A549 (cell line): ENCODE results near the gene ZNF445. TPM values are rescaled to one million over a fixed set of nuclear protein-coding genes. Genes with fewer than 3 reads are reported as not detected.

Source experiments
- ATAC-seq, 2 experiments: fragments of 200-7000 bp in 1 of 2; fragments of >200 bp in 1 of 2; cut with Nextera tagmentation in 1 of 2; cut with Tn5 transposase in 1 of 2; 3 replicates each; pipeline versions ENCODE4 v1.8.0 to v1.9.1; 2018 to 2020; ENCODE audit warnings: mild to moderate bottlenecking in 1 of 2, moderate library complexity in 1 of 2
- CTCF ChIA-PET: fragments of 300-600 bp; sonication (Branson Sonifier 250); formaldehyde crosslinking; extraction: SDS; loops from one replicate; lab custom pipeline; 2021; ENCODE audit warnings: antibody characterized with exemption, inconsistent platforms; lab: Yijun Ruan, JAX
- POLR2A ChIA-PET: fragments of 350-600 bp; formaldehyde crosslinking; extraction: SDS; loops from one replicate; lab custom pipeline; 2021; ENCODE audit warnings: antibody characterized with exemption, inconsistent platforms; lab: Yijun Ruan, JAX
- DNase-seq, 2 experiments: peaks; one replicate each; pipeline versions ENCODE4 v3.0.0 to v3.0.0-alpha.2; 2011 to 2016; ENCODE audit warnings: low read depth in 1 of 2, low spot score in 1 of 2
- FAIRE-seq: peaks from 2 replicates; lab custom pipeline; 2011; peaks lifted over from hg19 to GRCh38; lab: Jason Lieb, UNC
- H3K27ac ChIP-seq, 2 experiments: fragments of >200 bp; sonication (Bioruptor Twin); formaldehyde crosslinking; 3 replicates each; pipeline ENCODE4 v1.5.1; 2016 to 2017
- H3K4me1 ChIP-seq: fragments of >200 bp; sonication (Bioruptor Twin); formaldehyde crosslinking; 3 replicates; pipeline ENCODE4 v1.6.1; 2016
- H3K4me2 ChIP-seq: fragments of >200 bp; sonication (Bioruptor Twin); formaldehyde crosslinking; 3 replicates; pipeline ENCODE4 v1.6.1; 2016
- H3K4me3 ChIP-seq: fragments of >200 bp; sonication (Bioruptor Twin); formaldehyde crosslinking; 3 replicates; pipeline ENCODE4 v1.5.1; 2016
- H3K9me3 ChIP-seq: fragments of >200 bp; sonication (Bioruptor Twin); formaldehyde crosslinking; 3 replicates; pipeline ENCODE4 v1.6.1; 2016
- ATOH8 ChIP-seq: fragments of 250-450 bp; sonication (Bioruptor Pico); IDR thresholded peaks from 2 replicates; pipeline ENCODE4 v1.5.0; 2020; ENCODE audit warnings: low read depth, mild to moderate bottlenecking, moderate library complexity
- BCL3 ChIP-seq: fragments of >200 bp; sonication (Bioruptor Twin); formaldehyde crosslinking; IDR thresholded peaks from 3 replicates; pipeline ENCODE4 v1.6.1; 2016
- BHLHE40 ChIP-seq: IDR thresholded peaks from 2 replicates; pipeline ENCODE4 v1.6.1; 2012; ENCODE audit warnings: low read depth, low read length, inconsistent platforms
- CHD2 ChIP-seq: fragments of 150-350 bp; IDR thresholded peaks from 2 replicates; pipeline ENCODE4 v1.6.1; 2014; ENCODE audit warnings: low read length; ENCODE audit not compliant: partially characterized antibody
- CHD4 ChIP-seq: fragments of 200-600 bp; sonication (generic); IDR thresholded peaks from 2 replicates; pipeline ENCODE4 v1.6.1; 2016; ENCODE audit warnings: antibody characterized with exemption, mild to moderate bottlenecking, borderline replicate concordance
- CTCF ChIP-seq: fragments of >200 bp; sonication (Bioruptor Twin); formaldehyde crosslinking; IDR thresholded peaks from 3 replicates; pipeline ENCODE4 v1.5.1; 2016
- EHF ChIP-seq: fragments of 250-450 bp; sonication (Bioruptor Pico); IDR thresholded peaks from 2 replicates; pipeline ENCODE4 v1.5.0; 2020; ENCODE audit warnings: mild to moderate bottlenecking
- ELK1 ChIP-seq: fragments of 150-350 bp; IDR thresholded peaks from 2 replicates; pipeline ENCODE4 v1.6.1; 2014; ENCODE audit warnings: low read depth, mild to moderate bottlenecking, low read length
- EP300 ChIP-seq, 2 experiments: fragments of >200 bp; sonication (Bioruptor Twin); formaldehyde crosslinking; IDR thresholded peaks; 2 replicates in 1 of 2; 3 replicates in 1 of 2; pipeline ENCODE4 v1.6.1; 2016 to 2017
- HDAC2 ChIP-seq: fragments of 200-600 bp; sonication (generic); IDR thresholded peaks from 2 replicates; pipeline ENCODE4 v1.6.1; 2016
- HEYL ChIP-seq: fragments of 250-450 bp; sonication (Bioruptor Pico); IDR thresholded peaks from 2 replicates; pipeline ENCODE4 v1.8.0; 2021; ENCODE audit warnings: mild to moderate bottlenecking, moderate library complexity
- HOXB5 ChIP-seq: fragments of 250-450 bp; sonication (Bioruptor Pico); IDR thresholded peaks from 2 replicates; pipeline ENCODE4 v1.5.0; 2020; ENCODE audit warnings: mild to moderate bottlenecking, moderate library complexity
- JUN ChIP-seq, 2 experiments: fragments of >200 bp; sonication (Bioruptor Twin); formaldehyde crosslinking; IDR thresholded peaks; 2 replicates in 1 of 2; 3 replicates in 1 of 2; pipeline ENCODE4 v1.6.1; 2016 to 2017
- KDM1A ChIP-seq: fragments of 200-600 bp; sonication (generic); IDR thresholded peaks from 2 replicates; pipeline ENCODE4 v1.6.1; 2016; ENCODE audit warnings: low read depth, mild to moderate bottlenecking
- MAFK ChIP-seq: fragments of 450-650 bp; IDR thresholded peaks from 2 replicates; pipeline ENCODE4 v1.6.1; 2014; ENCODE audit not compliant: partially characterized antibody
- MAX ChIP-seq: IDR thresholded peaks from 2 replicates; pipeline ENCODE4 v1.6.1; 2012
- NFE2L2 ChIP-seq: fragments of 150-350 bp; conservative IDR thresholded peaks from 2 replicates; pipeline ENCODE4 v1.6.1; 2014; ENCODE audit warnings: low read length
- POLR2A ChIP-seq: IDR thresholded peaks from 2 replicates; pipeline ENCODE4 v1.6.1; 2012; ENCODE audit warnings: mild to moderate bottlenecking, low read length
- RARB ChIP-seq: fragments of 250-450 bp; sonication (Bioruptor Pico); IDR thresholded peaks from 2 replicates; pipeline ENCODE4 v1.8.0; 2021; ENCODE audit warnings: mild to moderate bottlenecking, moderate library complexity
- REST ChIP-seq: fragments of 200-600 bp; sonication (generic); IDR thresholded peaks from 2 replicates; pipeline ENCODE4 v1.6.1; 2016; ENCODE audit warnings: antibody characterized with exemption, mild to moderate bottlenecking, moderate library complexity
- ZFP36 ChIP-seq: fragments of 450-650 bp; IDR thresholded peaks from 2 replicates; pipeline ENCODE4 v1.6.1; 2014; ENCODE audit warnings: borderline replicate concordance; ENCODE audit not compliant: partially characterized antibody
- ZNF302 ChIP-seq: fragments of 250-450 bp; sonication (Bioruptor Pico); IDR thresholded peaks from 2 replicates; pipeline ENCODE4 v1.9.0; 2021; ENCODE audit warnings: inconsistent platforms, mild to moderate bottlenecking, moderate library complexity
- WGBS: methylation state at CpG from one replicate; pipeline ENCODE4 v1.1.6; 2017; ENCODE audit errors: missing lambda C conversion rate; 5-methylcytosine and 5-hydroxymethylcytosine counted together
- polyA plus RNA-seq, 4 experiments: library from polyadenylated mRNA; depleted of rRNA in 3 of 4; stranded (reverse); fragments of >200 nt; fragmentation: RNase III in 1 of 4; extraction: RNeasy Plus Mini Kit Qiagen cat#74134 plus additional on column Dnase treatment in 1 of 4; gene quantifications; 2 replicates in 3 of 4; 3 replicates in 1 of 4; pipeline ENCODE4 v1.2.3, GENCODE V29; 2011 to 2017

ZNF445 gene
- polyA plus RNA-seq, 2 of the 4 experiments (the other 2 are of a cell fraction) = 3.4 to 4.0 TPM

GRCh38 chr3:44518782-44519156 is 41.3 kb upstream of the ZNF445 start (continued):
- TF ChIP-seq CTCF (no peak), MAFK (no peak)
- TF ChIP-seq, all 56 proteins: peak for 0

GRCh38 chr3:44516230-44516629 is 38.8 kb upstream of the ZNF445 start:
- CTCF ChIA-PET = no interaction called here
- Histone ChIP-seq H3K4me1 (0 out of 3 replicates have a peak, but pooled peaks cover 2% of the 10 kb centered on the region), H3K9me3 (no peaks in the 10 kb centered on the region)
- no peak for TF ChIP-seq JUN (IDR thresholded peaks at IDR 0.05)
- TF ChIP-seq KDM1A = no peak
- no peak for TF ChIP-seq ELK1
- no peak for TF ChIP-seq HOXB5 (CRISPR knock-in tag)
- TF ChIP-seq, all 56 proteins: peak for 0
- POLR2A ChIA-PET = no interaction called here
- no peak for DNase-seq
- ATAC-seq = no peak
- H3K4me3 ChIP-seq = no peak overlapping the region
- H3K27ac ChIP-seq = no peak overlapping the region
- FAIRE-seq = no peak
- 70% methylated on average over 2 of the region's 3 CpGs for WGBS
- no peak overlapping the region for H3K4me2 ChIP-seq

- CTCF ChIA-PET = no interaction called here
- FAIRE-seq = no peak
- TF ChIP-seq MAFK (no peak), ZNF302 (CRISPR knock-in tag) (no peak), JUN (IDR thresholded peaks at IDR 0.05) (no peak)
- H3K4me1 ChIP-seq = 0 out of 3 replicates have a peak, but pooled peaks cover 3% of the 10 kb centered on the region
- no peak overlapping the region for H3K4me2 ChIP-seq
- no peak for DNase-seq
- H3K4me3 ChIP-seq = no peak overlapping the region
- 0 out of 3 replicates have a peak, but pooled peaks cover 2% of the 10 kb centered on the region for H3K9me3 ChIP-seq
- no peak for ATAC-seq
- H3K27ac ChIP-seq = no peak overlapping the region
- POLR2A ChIA-PET = no interaction called here
- WGBS = 37% methylated on average over 3 of the region's 3 CpGs
Observed at GRCh38 chr3:44513513-44513912, 36.0 kb upstream of the ZNF445 start.

GRCh38 chr3:44511238-44511566 is 33.7 kb upstream of the ZNF445 start:
- Histone ChIP-seq H3K4me1 (0 out of 3 replicates have a peak, but pooled peaks cover 3% of the 10 kb centered on the region), H3K4me2 (peak overlapping the region; percentile 92), H3K27ac (peak overlapping the region; percentile 90 to 98), H3K9me3 (peaks cover 19% of the 10 kb centered on the region; the same call in 1 of the 3 replicates), H3K4me3 (peak overlapping the region; percentile 95)
- no peak for DNase-seq
- ATAC-seq = 0 out of 6 replicates have a peak, but pooled peaks of 1 of the 2 experiments have one; percentile 11
- FAIRE-seq = no peak
- CTCF ChIA-PET = no interaction called here
- TF ChIP-seq EP300 (IDR thresholded peaks at IDR 0.05) (no peak), MAFK (no peak), BHLHE40 (no peak), EHF (CRISPR knock-in tag) (no peak), MAX (no peak), JUN (IDR thresholded peaks at IDR 0.05) (no peak), BCL3 (no peak), POLR2A (no peak), REST (no peak), HDAC2 (no peak), NFE2L2 (no peak), ZFP36 (no peak), RARB (no peak), HEYL (CRISPR knock-in tag) (no peak), ATOH8 (CRISPR knock-in tag) (no peak), CHD2 (no peak), HOXB5 (CRISPR knock-in tag) (no peak), CHD4 (no peak)
- 43% methylated on average over 4 of the region's 4 CpGs for WGBS
- POLR2A ChIA-PET = interaction anchor here (0.6 to 1.5 kb wide), 8 partner anchors 15 to 385 kb away, joined by 3 to 18 read pairs (median 5); partner anchors contain the start of genes KIAA1143, KIF15, ZNF197 and ZNF445
